WTC11 (cell line): Measurements from ENCODE around the gene ARTN. TPM values are rescaled to one million over a fixed set of nuclear protein-coding genes. Genes with fewer than 3 reads are reported as not detected.

ENCODE experiments used
- ATAC-seq: fragments of 200-7000 bp; cut with Tn5 transposase; 2 replicates; pipeline ENCODE4 v1.10.0; 2021; ENCODE audit warnings: mild to moderate bottlenecking, moderate library complexity
- CTCF ChIA-PET: fragments of 300-600 bp; sonication (Branson Sonifier 250); formaldehyde crosslinking; loops from one replicate; lab custom pipeline; 2021; ENCODE audit warnings: antibody characterized with exemption; lab: Charles Lee
- POLR2A ChIA-PET: fragments of 350-600 bp; sonication (Branson Sonifier 250); formaldehyde crosslinking; loops from one replicate; lab custom pipeline; 2021; ENCODE audit warnings: antibody characterized with exemption; lab: Charles Lee
- DNase-seq: peaks from one replicate; pipeline ENCODE4 v3.0.0; 2021; ENCODE audit warnings: low spot score
- H3K27ac Mint-ChIP-seq: 2 replicates; pipeline ENCODE4 v1.8.0; 2021; ENCODE audit warnings: mixed read lengths
- H3K27me3 Mint-ChIP-seq: 2 replicates; pipeline ENCODE4 v1.8.0; 2021; ENCODE audit warnings: low read depth, mild to moderate bottlenecking, moderate library complexity, mixed read lengths
- H3K36me3 Mint-ChIP-seq: 2 replicates; pipeline ENCODE4 v1.8.0; 2021; ENCODE audit warnings: mixed read lengths
- H3K4me1 Mint-ChIP-seq: 2 replicates; pipeline ENCODE4 v1.8.0; 2022; ENCODE audit warnings: mixed read lengths
- H3K4me3 Mint-ChIP-seq: 2 replicates; pipeline ENCODE4 v1.8.0; 2021; ENCODE audit warnings: mild to moderate bottlenecking, moderate library complexity, mixed read lengths
- H3K9me3 Mint-ChIP-seq: 2 replicates; pipeline ENCODE4 v1.8.0; 2021; ENCODE audit warnings: mixed read lengths
- ARID4B ChIP-seq: sonication (generic); formaldehyde crosslinking; IDR thresholded peaks from 2 replicates; pipeline ENCODE4 v1.8.0; 2023; ENCODE audit warnings: missing genetic modification reagents, mild to moderate bottlenecking, borderline replicate concordance
- ATF1 ChIP-seq: sonication (generic); formaldehyde crosslinking; IDR thresholded peaks from 2 replicates; pipeline ENCODE4 v1.8.1; 2023; ENCODE audit warnings: mild to moderate bottlenecking, moderate library complexity, missing genetic modification reagents
- CBFB ChIP-seq: sonication (generic); formaldehyde crosslinking; IDR thresholded peaks from 2 replicates; pipeline ENCODE4 v1.8.1; 2022; ENCODE audit warnings: mild to moderate bottlenecking, low read depth, missing genetic modification reagents
- CDX4 ChIP-seq: fragments of 250-450 bp; sonication (Bioruptor Pico); IDR thresholded peaks from 2 replicates; pipeline ENCODE4 v1.9.0; 2021; ENCODE audit warnings: moderate library complexity, mild to moderate bottlenecking, inconsistent platforms, borderline replicate concordance
- CREM ChIP-seq: sonication (generic); formaldehyde crosslinking; IDR thresholded peaks from 2 replicates; pipeline ENCODE4 v1.8.1; 2022; ENCODE audit warnings: mild to moderate bottlenecking, missing genetic modification reagents, moderate library complexity
- HMGA2 ChIP-seq: fragments of 250-450 bp; sonication (Bioruptor Pico); IDR thresholded peaks from 2 replicates; pipeline ENCODE4 v1.4.0; 2021; ENCODE audit warnings: mild to moderate bottlenecking, moderate library complexity
- KAT7 ChIP-seq: sonication (generic); formaldehyde crosslinking; IDR thresholded peaks from 2 replicates; pipeline ENCODE4 v1.8.1; 2023; ENCODE audit warnings: missing genetic modification reagents, mild to moderate bottlenecking, borderline replicate concordance
- MYBL2 ChIP-seq: sonication (generic); formaldehyde crosslinking; IDR thresholded peaks from 2 replicates; pipeline ENCODE4 v1.8.1; 2023; ENCODE audit warnings: mild to moderate bottlenecking, moderate library complexity, missing genetic modification reagents
- NFATC4 ChIP-seq: fragments of 250-450 bp; sonication (Bioruptor Pico); IDR thresholded peaks from 2 replicates; pipeline ENCODE4 v1.9.0; 2021; ENCODE audit warnings: mild to moderate bottlenecking
- NR3C1 ChIP-seq: sonication (generic); formaldehyde crosslinking; conservative IDR thresholded peaks from 2 replicates; pipeline ENCODE4 v1.8.1; 2023; ENCODE audit warnings: low read depth, mild to moderate bottlenecking, missing genetic modification reagents
- RELA ChIP-seq: sonication (generic); formaldehyde crosslinking; IDR thresholded peaks from 2 replicates; pipeline ENCODE4 v1.8.1; 2022; ENCODE audit warnings: missing genetic modification reagents, mild to moderate bottlenecking, borderline replicate concordance
- RORB ChIP-seq: fragments of 250-450 bp; sonication (Bioruptor Pico); IDR thresholded peaks from 2 replicates; pipeline ENCODE4 v1.9.0; 2021; ENCODE audit warnings: mild to moderate bottlenecking
- USF1 ChIP-seq: sonication (generic); formaldehyde crosslinking; IDR thresholded peaks from 2 replicates; pipeline ENCODE4 v1.8.0; 2022; ENCODE audit warnings: mild to moderate bottlenecking, missing genetic modification reagents
- ZNF263 ChIP-seq: sonication (generic); formaldehyde crosslinking; IDR thresholded peaks from 2 replicates; pipeline ENCODE4 v1.8.1; 2022; ENCODE audit warnings: low read depth, mild to moderate bottlenecking, moderate library complexity, missing genetic modification reagents
- ZNF416 ChIP-seq: fragments of 250-450 bp; sonication (Bioruptor Pico); IDR thresholded peaks from 2 replicates; pipeline ENCODE4 v1.9.0; 2021; ENCODE audit warnings: mild to moderate bottlenecking, inconsistent platforms
- total RNA-seq: library from RNA; stranded (reverse); gene quantifications from 3 replicates; pipeline ENCODE4 v1.2.3, GENCODE V29; 2021
- TF ChIP-seq, protein P1 (sequence below): fragments of 250-450 bp; sonication (Bioruptor Pico); IDR thresholded peaks from 2 replicates; pipeline ENCODE4 v2.1.2; 2022; ENCODE audit warnings: mild to moderate bottlenecking, moderate library complexity
- TF ChIP-seq, protein P2 (sequence below): sonication (generic); formaldehyde crosslinking; IDR thresholded peaks from 2 replicates; pipeline ENCODE4 v1.8.0; 2022; ENCODE audit warnings: missing genetic modification reagents
- TF ChIP-seq, protein P3 (sequence below): fragments of 250-450 bp; sonication (Bioruptor Pico); IDR thresholded peaks from 2 replicates; pipeline ENCODE4 v1.9.0; 2021; ENCODE audit warnings: mild to moderate bottlenecking

The ARTN gene
- total RNA-seq, 1 experiment from 2014 or later: 28.5 TPM

GRCh38 chr1:43913051-43913501 lies 20.5 kb upstream of the ARTN start:
- Mint-ChIP-seq H3K9me3 (no peaks in the 10 kb centered on the region), H3K4me3 (no peak overlapping the region), H3K36me3 (no peaks in the 10 kb centered on the region), H3K27ac (no peak overlapping the region; the same call in 1 of the 2 replicates), H3K4me1 (peaks cover 32% of the 10 kb centered on the region), H3K27me3 (peaks cover 7% of the 10 kb centered on the region)
- ATAC-seq (no peak), DNase-seq (no peak)
- TF ChIP-seq CREM (CRISPR knock-in tag): no peak
- TF ChIP-seq CBFB: no peak
- no peak for TF ChIP-seq USF1
- TF ChIP-seq MYBL2 (CRISPR knock-in tag): no peak
- no peak for TF ChIP-seq ZNF263
- no peak for TF ChIP-seq NR3C1
- no peak for TF ChIP-seq CDX4 (CRISPR knock-in tag)
- TF ChIP-seq, protein P1, sequence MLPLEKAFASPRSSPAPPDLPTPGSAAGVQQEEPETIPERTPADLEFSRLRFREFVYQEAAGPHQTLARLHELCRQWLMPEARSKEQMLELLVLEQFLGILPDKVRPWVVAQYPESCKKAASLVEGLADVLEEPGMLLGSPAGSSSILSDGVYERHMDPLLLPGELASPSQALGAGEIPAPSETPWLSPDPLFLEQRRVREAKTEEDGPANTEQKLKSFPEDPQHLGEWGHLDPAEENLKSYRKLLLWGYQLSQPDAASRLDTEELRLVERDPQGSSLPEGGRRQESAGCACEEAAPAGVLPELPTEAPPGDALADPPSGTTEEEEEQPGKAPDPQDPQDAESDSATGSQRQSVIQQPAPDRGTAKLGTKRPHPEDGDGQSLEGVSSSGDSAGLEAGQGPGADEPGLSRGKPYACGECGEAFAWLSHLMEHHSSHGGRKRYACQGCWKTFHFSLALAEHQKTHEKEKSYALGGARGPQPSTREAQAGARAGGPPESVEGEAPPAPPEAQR: no peak
- TF ChIP-seq ARID4B (CRISPR knock-in tag): no peak
- no peak for TF ChIP-seq KAT7 (CRISPR knock-in tag)
- TF ChIP-seq, protein P2, sequence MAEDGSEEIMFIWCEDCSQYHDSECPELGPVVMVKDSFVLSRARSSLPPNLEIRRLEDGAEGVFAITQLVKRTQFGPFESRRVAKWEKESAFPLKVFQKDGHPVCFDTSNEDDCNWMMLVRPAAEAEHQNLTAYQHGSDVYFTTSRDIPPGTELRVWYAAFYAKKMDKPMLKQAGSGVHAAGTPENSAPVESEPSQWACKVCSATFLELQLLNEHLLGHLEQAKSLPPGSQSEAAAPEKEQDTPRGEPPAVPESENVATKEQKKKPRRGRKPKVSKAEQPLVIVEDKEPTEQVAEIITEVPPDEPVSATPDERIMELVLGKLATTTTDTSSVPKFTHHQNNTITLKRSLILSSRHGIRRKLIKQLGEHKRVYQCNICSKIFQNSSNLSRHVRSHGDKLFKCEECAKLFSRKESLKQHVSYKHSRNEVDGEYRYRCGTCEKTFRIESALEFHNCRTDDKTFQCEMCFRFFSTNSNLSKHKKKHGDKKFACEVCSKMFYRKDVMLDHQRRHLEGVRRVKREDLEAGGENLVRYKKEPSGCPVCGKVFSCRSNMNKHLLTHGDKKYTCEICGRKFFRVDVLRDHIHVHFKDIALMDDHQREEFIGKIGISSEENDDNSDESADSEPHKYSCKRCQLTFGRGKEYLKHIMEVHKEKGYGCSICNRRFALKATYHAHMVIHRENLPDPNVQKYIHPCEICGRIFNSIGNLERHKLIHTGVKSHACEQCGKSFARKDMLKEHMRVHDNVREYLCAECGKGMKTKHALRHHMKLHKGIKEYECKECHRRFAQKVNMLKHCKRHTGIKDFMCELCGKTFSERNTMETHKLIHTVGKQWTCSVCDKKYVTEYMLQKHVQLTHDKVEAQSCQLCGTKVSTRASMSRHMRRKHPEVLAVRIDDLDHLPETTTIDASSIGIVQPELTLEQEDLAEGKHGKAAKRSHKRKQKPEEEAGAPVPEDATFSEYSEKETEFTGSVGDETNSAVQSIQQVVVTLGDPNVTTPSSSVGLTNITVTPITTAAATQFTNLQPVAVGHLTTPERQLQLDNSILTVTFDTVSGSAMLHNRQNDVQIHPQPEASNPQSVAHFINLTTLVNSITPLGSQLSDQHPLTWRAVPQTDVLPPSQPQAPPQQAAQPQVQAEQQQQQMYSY (CRISPR knock-in tag): no peak
- no peak for TF ChIP-seq HMGA2
- TF ChIP-seq ZNF416 (CRISPR knock-in tag): no peak
- TF ChIP-seq RORB: no peak
- TF ChIP-seq, protein P3, sequence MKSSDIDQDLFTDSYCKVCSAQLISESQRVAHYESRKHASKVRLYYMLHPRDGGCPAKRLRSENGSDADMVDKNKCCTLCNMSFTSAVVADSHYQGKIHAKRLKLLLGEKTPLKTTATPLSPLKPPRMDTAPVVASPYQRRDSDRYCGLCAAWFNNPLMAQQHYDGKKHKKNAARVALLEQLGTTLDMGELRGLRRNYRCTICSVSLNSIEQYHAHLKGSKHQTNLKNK: no peak
- TF ChIP-seq ATF1 (CRISPR knock-in tag): no peak
- TF ChIP-seq RELA (CRISPR knock-in tag): no peak
- no peak for TF ChIP-seq NFATC4
- POLR2A ChIA-PET: interaction anchor here (0.7 kb wide), 1 partner anchor 113 kb away, joined by 3 read pairs; no protein-coding TSS in a partner anchor
- CTCF ChIA-PET: interaction anchor here (1.0 to 8.2 kb wide), 7 partner anchors 17 to 148 kb away, joined by 3 to 96 read pairs (median 5); partner anchors contain the start of gene ARTN
